ENCODE results near the gene EIF4G3.

- no peak for TF ChIP-seq CTCF (IDR thresholded peaks at IDR 0.05)
- TF ChIP-seq POLR2A (IDR thresholded peaks at IDR 0.05): no peak
Observed at GRCh38 chr1:21143752-21144151, 32.9 kb downstream of the EIF4G3 start.
